IPS-18a (cell line): ENCODE results near the gene VSIG10L2.
A peak's percentile ranks its signal among the peaks of the same experiment; 100 is the strongest.

Source experiments
- H3K27ac ChIP-seq: one replicate; pipeline ENCODE4 v1.5.1; 2013; ENCODE audit warnings: low read length
- H3K27me3 ChIP-seq: one replicate; pipeline ENCODE4 v1.6.1; 2013; ENCODE audit warnings: mild to moderate bottlenecking, low read length; ENCODE audit not compliant: control insufficient read depth, insufficient read depth
- H3K36me3 ChIP-seq: one replicate; pipeline ENCODE4 v1.6.1; 2013; ENCODE audit warnings: low read depth, low read length; ENCODE audit not compliant: control insufficient read depth
- H3K4me1 ChIP-seq: one replicate; pipeline ENCODE4 v1.6.1; 2013; ENCODE audit warnings: low read depth, low read length; ENCODE audit not compliant: control insufficient read depth
- H3K4me3 ChIP-seq: one replicate; pipeline ENCODE4 v1.5.1; 2013; ENCODE audit warnings: low read length
- H3K9ac ChIP-seq: one replicate; pipeline ENCODE4 v1.6.1; 2013; ENCODE audit warnings: mild to moderate bottlenecking, low read length, moderate library complexity
- H3K9me3 ChIP-seq: one replicate; pipeline ENCODE4 v1.6.1; 2013; ENCODE audit warnings: low read depth, low read length; ENCODE audit not compliant: control insufficient read depth

The VSIG10L2 gene

DNA sequence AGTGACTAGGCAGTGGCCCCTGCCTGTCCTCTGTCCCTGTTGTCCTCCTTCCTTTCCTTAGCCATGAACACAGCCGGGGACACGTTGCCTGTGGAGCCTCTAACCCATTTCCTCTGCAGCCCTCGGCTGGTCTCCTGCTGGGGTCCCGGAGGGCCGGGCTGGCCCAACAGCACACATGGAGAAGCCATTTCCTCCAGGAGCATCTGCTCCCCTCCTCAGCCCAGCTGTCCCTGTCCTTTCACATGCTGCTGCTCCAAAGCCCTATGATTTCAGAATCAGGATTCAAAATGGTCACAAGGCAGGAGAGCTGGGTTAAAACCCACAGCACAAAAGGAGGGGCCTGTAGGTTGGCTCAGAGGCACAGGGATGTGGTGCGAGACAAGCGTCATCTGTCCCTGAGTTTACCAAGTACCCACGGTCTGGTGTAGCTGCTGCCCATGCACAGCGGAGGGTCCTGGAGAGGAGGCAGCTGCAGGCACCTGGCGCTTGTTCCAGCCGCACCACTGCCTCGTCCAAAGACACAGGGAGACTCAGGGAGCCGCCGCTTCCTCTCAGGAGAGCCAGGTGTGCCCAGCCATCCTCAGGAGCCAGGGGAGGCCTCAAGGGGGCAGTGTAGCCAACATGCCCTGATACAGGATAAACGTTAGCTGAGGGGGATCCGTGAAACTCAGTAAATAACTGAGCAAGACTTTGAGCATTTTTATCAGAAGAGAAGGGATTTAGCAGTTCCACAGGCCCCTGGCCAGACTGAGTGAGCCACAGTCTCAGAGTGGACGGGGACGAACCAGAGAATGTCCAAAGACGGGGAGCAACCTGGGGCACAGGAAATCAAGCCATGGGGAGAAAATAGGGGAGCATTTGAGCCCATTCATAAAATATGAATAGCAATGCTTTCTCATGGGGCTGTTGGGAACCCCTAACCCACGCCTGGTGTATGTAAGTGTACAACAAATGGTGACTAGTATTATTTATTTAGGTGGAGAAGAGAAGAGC, 3.9 kb upstream of the VSIG10L2 start:
- no peaks in the 10 kb centered on the region for H3K27me3 ChIP-seq
- H3K4me1 ChIP-seq = peaks cover 18% of the 10 kb centered on the region
- no peaks in the 10 kb centered on the region for H3K36me3 ChIP-seq
- no peak overlapping the region for H3K27ac ChIP-seq
- H3K9ac ChIP-seq = peak overlapping the region; percentile 12
- no peak overlapping the region for H3K4me3 ChIP-seq
- H3K9me3 ChIP-seq = no peaks in the 10 kb centered on the region

DNA sequence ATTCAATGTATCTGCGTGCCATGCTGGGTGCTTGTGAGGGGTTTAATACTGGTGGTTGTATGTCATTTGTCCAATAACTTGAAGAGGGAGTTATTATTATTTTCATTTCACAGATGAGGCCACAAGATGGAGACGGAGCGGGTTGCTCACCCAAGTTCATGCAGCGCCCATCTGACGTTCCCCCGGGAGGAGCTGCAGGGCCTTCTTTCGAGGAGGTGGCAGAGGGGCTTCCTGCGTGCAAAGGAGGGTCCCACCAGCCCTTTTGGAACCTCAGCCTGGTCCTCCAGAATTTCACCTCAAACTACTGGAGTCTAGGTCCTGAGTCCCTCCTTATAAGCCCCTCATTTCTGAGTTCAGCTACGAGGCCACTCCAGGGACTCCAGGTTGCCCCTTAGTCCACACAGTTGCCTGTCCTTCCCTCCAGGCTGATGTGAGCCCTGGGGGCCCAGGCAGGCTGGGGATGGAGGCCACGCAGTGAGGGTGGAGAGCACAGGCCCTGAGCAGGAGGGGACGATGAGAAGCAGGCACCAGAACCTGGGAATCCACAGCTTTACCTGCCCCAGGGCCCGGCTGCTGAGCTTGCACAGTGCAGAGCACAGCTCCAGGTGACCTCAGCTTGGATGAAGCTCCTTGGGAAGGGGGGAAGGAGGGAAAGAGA, 2.9 kb upstream of the VSIG10L2 start:
- peaks cover 18% of the 10 kb centered on the region for H3K4me1 ChIP-seq
- H3K9me3 ChIP-seq = no peaks in the 10 kb centered on the region

DNA sequence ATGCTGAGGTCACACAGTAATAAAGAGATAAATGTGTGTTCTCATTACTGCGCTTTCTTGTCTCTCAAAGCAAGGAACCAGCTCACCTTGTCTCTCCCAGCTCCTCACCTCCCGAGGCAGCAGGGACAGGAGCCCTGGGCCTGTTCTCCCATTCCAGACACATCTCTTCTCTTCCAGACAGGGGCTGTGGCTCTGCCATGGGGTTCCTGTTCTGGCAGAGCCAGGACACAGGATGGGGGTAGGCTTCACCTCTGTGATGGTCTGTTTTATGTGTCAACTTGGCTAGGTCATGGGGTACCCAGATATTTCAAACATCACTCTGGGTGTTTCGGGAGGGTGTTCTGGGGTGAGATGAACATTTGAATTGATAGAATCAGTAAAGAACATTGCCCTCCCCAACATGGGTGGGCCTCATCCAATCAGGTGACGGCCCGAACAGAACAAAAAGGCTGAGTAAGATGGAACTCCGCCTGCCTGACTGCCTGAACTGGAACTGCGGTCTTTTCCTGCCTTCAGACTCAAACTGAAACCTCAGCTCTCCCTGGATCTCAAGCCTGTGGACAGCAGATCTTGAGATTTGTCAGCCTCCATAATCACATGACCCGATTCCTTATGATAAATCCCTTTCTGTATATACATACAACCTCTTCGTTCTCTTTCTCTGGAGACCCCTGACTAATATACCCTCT, 2.0 kb upstream of the VSIG10L2 start:
- H3K9ac ChIP-seq = no peak overlapping the region
- H3K36me3 ChIP-seq = no peaks in the 10 kb centered on the region
- no peaks in the 10 kb centered on the region for H3K9me3 ChIP-seq
- no peak overlapping the region for H3K27ac ChIP-seq
- peaks cover 16% of the 10 kb centered on the region for H3K4me1 ChIP-seq
- no peak overlapping the region for H3K4me3 ChIP-seq
- H3K27me3 ChIP-seq = no peaks in the 10 kb centered on the region

More for the DNA sequence above, 2.9 kb upstream of the VSIG10L2 start:
- Histone ChIP-seq H3K9ac (no peak overlapping the region), H3K36me3 (no peaks in the 10 kb centered on the region), H3K27ac (no peak overlapping the region), H3K27me3 (no peaks in the 10 kb centered on the region), H3K4me3 (no peak overlapping the region)

DNA sequence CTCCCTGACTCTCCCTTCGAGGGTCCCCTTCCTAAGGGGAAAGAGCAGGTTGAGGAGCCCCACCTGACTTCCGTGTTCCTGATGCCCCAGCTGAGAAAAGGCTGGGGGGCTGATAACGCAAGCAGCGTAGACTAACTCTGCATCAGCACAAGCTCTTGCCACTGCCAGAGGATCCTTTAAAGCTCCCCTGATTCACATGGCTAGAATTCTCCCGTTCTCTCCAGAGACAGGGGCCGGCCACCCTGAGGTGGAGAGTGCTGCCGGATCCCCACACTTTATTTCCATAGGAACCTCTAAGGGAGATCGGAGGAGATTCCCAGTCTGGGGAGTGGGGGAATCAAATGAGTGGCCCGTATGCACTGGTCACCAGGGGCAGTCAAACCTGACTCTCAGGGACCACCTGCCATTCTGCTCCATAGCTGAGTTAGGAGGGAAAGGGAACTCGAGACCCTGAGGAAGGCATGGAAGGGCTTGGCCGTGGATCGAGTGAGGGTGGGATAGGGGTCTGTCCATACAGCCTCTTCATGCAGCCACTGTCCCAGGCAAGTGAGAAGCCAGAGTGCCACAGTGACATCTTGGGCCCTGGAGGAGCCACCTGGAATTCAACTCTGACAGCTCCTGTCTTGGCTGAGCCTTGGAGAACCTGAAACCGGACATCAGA, 1.4 kb upstream of the VSIG10L2 start:
- H3K27me3 ChIP-seq = no peaks in the 10 kb centered on the region
- H3K9ac ChIP-seq = no peak overlapping the region

DNA sequence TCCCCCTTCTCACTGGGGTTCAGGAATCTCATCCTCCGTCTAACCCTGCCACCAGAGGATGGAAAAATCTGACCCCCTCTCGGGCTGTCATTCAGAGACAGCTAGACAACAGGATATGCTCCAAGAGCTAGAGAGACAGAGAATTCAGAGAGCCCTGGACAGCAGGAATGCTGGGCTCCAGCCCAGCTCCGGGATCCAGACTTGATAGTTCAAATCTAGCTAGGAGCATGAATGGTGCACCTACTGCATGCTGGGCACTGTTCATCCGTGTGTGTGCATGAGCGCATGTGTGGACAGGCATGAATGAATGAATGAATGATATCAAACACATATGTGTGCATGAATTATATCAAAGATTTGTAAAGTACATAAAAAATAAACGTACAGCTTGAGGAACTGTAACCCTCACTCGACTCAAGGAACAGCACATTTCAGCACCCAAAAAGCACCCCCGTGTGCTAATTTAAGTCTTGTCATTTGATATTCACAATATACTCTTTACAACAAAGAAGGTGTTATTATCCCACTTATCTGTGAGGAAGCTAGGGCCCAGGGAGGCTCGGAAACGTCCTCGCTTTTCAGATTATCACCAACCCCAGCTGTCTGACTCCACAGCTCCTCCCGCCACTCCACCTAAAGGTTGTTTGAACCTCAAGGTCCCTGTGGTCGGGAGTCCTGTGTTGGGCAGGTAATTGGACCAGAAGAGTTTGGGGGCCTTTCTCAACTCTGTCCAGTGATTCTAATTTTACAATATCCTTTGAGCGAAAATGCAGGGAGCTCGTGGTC, 640 bp upstream of the VSIG10L2 start:
- H3K4me3 ChIP-seq = no peak overlapping the region
- no peak overlapping the region for H3K9ac ChIP-seq
- no peaks in the 10 kb centered on the region for H3K27me3 ChIP-seq
- H3K36me3 ChIP-seq = no peaks in the 10 kb centered on the region
- H3K4me1 ChIP-seq = peaks cover 12% of the 10 kb centered on the region
- no peak overlapping the region for H3K27ac ChIP-seq
- H3K9me3 ChIP-seq = no peaks in the 10 kb centered on the region

More for the DNA sequence above, 1.4 kb upstream of the VSIG10L2 start:
- Histone ChIP-seq H3K4me1 (peaks cover 12% of the 10 kb centered on the region), H3K27ac (no peak overlapping the region), H3K4me3 (no peak overlapping the region), H3K9me3 (no peaks in the 10 kb centered on the region), H3K36me3 (no peaks in the 10 kb centered on the region)

DNA sequence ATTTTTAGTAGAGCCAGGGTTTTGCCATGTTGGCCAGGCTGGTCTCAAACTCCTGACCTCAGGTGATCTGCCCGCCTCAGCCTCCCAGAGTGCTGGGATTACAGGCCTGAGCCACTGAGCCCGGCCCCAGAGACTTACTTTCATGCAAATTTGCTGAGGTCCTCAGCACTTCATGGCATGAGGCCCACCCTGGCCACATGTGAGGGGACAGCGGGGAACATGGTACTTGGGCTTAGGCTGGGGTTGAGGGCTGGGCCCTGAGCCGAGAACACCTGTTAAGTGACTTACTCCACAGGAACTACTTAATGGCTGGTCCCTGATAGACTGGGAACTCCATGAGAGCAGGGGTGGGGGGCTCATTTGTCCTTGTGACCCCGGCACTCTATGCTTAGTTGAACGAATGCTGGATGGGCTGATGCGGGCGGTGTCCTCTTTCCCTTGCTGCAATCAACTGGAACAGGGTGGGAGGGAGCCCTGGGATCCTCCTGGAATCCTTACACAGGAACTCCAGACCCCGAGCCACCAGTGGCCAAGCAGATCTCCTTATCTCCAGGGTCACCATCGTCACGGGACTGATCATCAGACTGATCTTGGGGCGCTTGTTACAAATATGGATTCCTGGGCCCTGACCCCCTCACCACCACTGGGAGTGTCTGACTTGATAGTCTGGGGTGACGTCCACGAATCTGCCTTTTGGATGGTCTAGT, 1.0 kb downstream of the VSIG10L2 start:
- H3K9me3 ChIP-seq = no peaks in the 10 kb centered on the region
- no peak overlapping the region for H3K4me3 ChIP-seq
- H3K9ac ChIP-seq = no peak overlapping the region
- no peaks in the 10 kb centered on the region for H3K36me3 ChIP-seq
- no peak overlapping the region for H3K27ac ChIP-seq
- no peaks in the 10 kb centered on the region for H3K27me3 ChIP-seq
- peaks cover 4% of the 10 kb centered on the region for H3K4me1 ChIP-seq

DNA sequence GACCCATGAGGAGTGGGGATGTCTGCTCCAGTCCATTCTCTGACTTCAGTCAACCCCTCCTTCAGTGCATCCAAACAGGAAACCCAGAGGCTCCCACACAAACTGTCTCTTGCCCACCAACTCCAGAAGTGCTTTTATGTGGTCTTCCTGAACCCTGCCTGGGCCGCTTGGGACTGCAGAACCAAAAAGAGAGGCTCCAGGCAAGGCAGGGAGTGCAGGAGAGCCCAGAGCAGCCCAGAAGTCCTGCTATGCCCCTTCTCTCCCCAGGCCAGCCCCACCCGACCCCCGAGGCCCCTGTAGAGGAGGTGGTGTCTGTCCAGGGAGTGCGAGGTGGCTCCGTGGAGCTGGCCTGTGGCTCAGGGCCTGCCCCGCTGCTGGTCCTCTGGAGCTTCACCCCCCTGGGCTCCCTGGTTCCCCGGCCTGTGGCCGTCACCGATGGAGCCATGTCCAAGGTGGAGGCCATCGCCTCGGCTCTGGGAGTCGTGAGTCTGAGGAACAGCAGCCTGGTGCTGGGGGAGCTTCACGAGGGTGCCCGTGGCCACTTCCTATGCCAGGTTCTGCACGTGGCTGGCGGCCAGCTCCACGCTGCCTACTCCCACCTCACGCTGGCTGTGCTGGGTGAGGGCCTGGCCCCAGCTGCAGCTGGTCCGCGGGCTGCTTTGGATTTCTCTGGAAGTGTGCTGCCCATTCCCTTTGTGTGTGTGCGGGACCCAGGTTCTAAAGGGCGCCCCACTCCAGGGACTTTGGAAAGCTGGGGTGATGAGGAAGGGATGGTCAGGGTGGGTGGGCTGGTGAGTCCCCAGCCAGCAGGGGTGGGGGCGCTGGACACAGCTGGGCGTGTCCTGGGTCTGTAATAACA, 1.8 kb downstream of the VSIG10L2 start:
- no peaks in the 10 kb centered on the region for H3K9me3 ChIP-seq
- H3K4me3 ChIP-seq = no peak overlapping the region
- no peaks in the 10 kb centered on the region for H3K36me3 ChIP-seq
- H3K4me1 ChIP-seq = no peaks in the 10 kb centered on the region
- no peak overlapping the region for H3K9ac ChIP-seq
- no peaks in the 10 kb centered on the region for H3K27me3 ChIP-seq
- H3K27ac ChIP-seq = no peak overlapping the region

DNA sequence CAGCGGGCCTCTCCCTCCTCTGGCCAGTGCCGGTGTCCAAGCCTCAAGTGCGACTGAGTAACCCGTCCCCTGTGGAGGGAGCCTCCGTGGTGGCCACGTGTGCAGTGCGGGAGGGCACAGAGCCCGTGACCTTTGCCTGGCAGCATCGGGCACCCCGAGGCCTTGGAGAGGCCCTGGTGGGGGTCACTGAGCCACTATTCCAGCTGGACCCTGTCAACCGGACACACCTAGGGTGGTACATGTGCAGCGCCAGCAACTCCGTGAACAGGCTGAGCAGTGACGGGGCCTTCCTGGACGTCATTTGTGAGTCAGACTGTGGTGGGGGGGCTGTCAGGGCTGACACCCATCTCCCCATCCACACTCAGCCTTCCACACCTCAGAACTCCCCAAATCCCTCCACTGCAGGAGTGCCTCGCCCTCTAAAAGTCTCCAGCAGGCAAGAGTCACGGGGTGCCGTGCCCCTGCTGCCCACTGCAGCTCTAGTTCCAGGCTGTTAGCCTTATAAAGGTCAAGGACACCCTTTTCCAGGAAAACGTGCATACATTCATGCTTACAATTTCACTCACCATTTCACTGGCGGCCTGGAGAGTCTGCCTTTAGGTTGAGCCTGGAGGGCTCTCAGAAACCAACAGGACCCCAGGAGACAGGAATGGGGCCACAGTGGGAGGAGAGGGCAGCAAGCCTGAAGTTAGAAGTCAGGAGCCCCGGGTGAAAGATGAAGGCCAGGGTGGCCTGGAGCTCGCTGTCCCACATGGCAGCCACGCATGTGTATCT, 2.6 kb downstream of the VSIG10L2 start:
- H3K27me3 ChIP-seq = no peaks in the 10 kb centered on the region
- H3K9ac ChIP-seq = no peak overlapping the region
- H3K9me3 ChIP-seq = no peaks in the 10 kb centered on the region
- no peak overlapping the region for H3K27ac ChIP-seq
- H3K4me3 ChIP-seq = no peak overlapping the region
- H3K36me3 ChIP-seq = no peaks in the 10 kb centered on the region
- H3K4me1 ChIP-seq = no peaks in the 10 kb centered on the region
